GM23338 (cell line): ENCODE results near the gene PTPRJ. TPM values are rescaled to one million over a fixed set of nuclear protein-coding genes. Genes with fewer than 3 reads are reported as not detected.

Experiments used
- ATAC-seq: fragments of 200-7000 bp; cut with Tn5 transposase; 3 replicates; pipeline ENCODE4 v1.9.1; 2020
- DNase-seq: peaks from one replicate; pipeline ENCODE4 v3.0.0-alpha.2; 2015; ENCODE audit warnings: low spot score
- H2AFZ ChIP-seq: fragments of 200-600 bp; sonication (generic); 2 replicates; pipeline ENCODE4 v1.8.0; 2016; ENCODE audit warnings: antibody characterized with exemption, mild to moderate bottlenecking, moderate library complexity
- H3F3A ChIP-seq: fragments of 200-600 bp; sonication (generic); replicated peaks from 2 replicates; pipeline ENCODE4 v1.8.0; 2017; ENCODE audit warnings: antibody characterized with exemption, mixed run types, low read depth
- H3K27ac ChIP-seq: fragments of 200-600 bp; sonication (generic); 2 replicates; pipeline ENCODE4 v1.6.1; 2016; ENCODE audit warnings: low read depth
- H3K27me3 ChIP-seq: fragments of 200-600 bp; sonication (generic); 2 replicates; pipeline ENCODE4 v1.8.0; 2016; ENCODE audit warnings: mild to moderate bottlenecking, mixed run types, moderate library complexity; ENCODE audit not compliant: insufficient read depth
- H3K36me3 ChIP-seq: fragments of 200-600 bp; sonication (generic); 2 replicates; pipeline ENCODE4 v1.8.0; 2016; ENCODE audit warnings: mild to moderate bottlenecking; ENCODE audit not compliant: insufficient read depth
- H3K4me1 ChIP-seq: fragments of 200-600 bp; sonication (generic); 2 replicates; pipeline ENCODE4 v1.8.0; 2016; ENCODE audit warnings: mild to moderate bottlenecking, moderate library complexity; ENCODE audit not compliant: insufficient read depth
- H3K4me2 ChIP-seq: fragments of 200-600 bp; sonication (generic); 2 replicates; pipeline ENCODE4 v1.7.1; 2017; ENCODE audit warnings: mixed run types
- H3K4me3 ChIP-seq: fragments of 200-600 bp; sonication (generic); 2 replicates; pipeline ENCODE4 v1.6.1; 2016; ENCODE audit warnings: mixed run types
- H3K79me2 ChIP-seq: fragments of 200-600 bp; sonication (generic); replicated peaks from 2 replicates; pipeline ENCODE4 v1.8.0; 2017; ENCODE audit warnings: mild to moderate bottlenecking; ENCODE audit not compliant: insufficient read depth
- H3K9me2 ChIP-seq: fragments of 200-600 bp; sonication (generic); 2 replicates; pipeline ENCODE4 v1.8.0; 2017; ENCODE audit not compliant: insufficient read depth
- H4K20me1 ChIP-seq: fragments of 200-600 bp; sonication (generic); replicated peaks from 2 replicates; pipeline ENCODE4 v1.8.0; 2017; ENCODE audit warnings: mild to moderate bottlenecking; ENCODE audit not compliant: insufficient read depth
- H3K27ac Mint-ChIP-seq: 2 replicates; pipeline ENCODE4 v1.8.0; 2020; ENCODE audit warnings: inconsistent platforms, mild to moderate bottlenecking, moderate library complexity, mixed read lengths
- H3K27me3 Mint-ChIP-seq: 3 replicates; pipeline ENCODE4 v1.8.0; 2022; ENCODE audit warnings: low read depth, mild to moderate bottlenecking, moderate library complexity, mixed read lengths, inconsistent platforms; ENCODE audit not compliant: insufficient read depth, poor library complexity
- H3K36me3 Mint-ChIP-seq: 3 replicates; pipeline ENCODE4 v1.8.0; 2021; ENCODE audit warnings: low read depth, mild to moderate bottlenecking, inconsistent platforms, moderate library complexity, mixed read lengths
- H3K4me1 Mint-ChIP-seq: 3 replicates; pipeline ENCODE4 v1.8.0; 2020; ENCODE audit warnings: mild to moderate bottlenecking, inconsistent platforms, mixed read lengths
- H3K4me3 Mint-ChIP-seq: 3 replicates; pipeline ENCODE4 v1.8.0; 2021; ENCODE audit warnings: moderate library complexity, mild to moderate bottlenecking, inconsistent platforms, mixed read lengths
- H3K9me3 Mint-ChIP-seq: 3 replicates; pipeline ENCODE4 v1.8.0; 2020; ENCODE audit warnings: moderate library complexity, mild to moderate bottlenecking, inconsistent platforms, mixed read lengths
- ZNF331 ChIP-seq: fragments of 250-450 bp; sonication (Bioruptor Pico); IDR thresholded peaks from 2 replicates; pipeline ENCODE4 v1.5.0; 2020; ENCODE audit warnings: low read depth, mild to moderate bottlenecking, moderate library complexity
- polyA plus RNA-seq: library from polyadenylated mRNA; unstranded; fragments of >200 nt; fragmentation: Nextera tagmentation; extraction: Ambion mirVana; gene quantifications from 2 replicates; pipeline ENCODE4 v1.2.1, GENCODE V29; 2016
- total RNA-seq: library from RNA; depleted of rRNA; stranded (reverse); fragments of >200 nt; shearing (Covaris generic); gene quantifications from 2 replicates; pipeline ENCODE4 v1.2.3, GENCODE V29; 2014
- TF ChIP-seq, protein P1 (sequence below): fragments of 250-450 bp; sonication (Bioruptor Pico); IDR thresholded peaks from 2 replicates; pipeline ENCODE4 v1.5.0; 2020; ENCODE audit warnings: mild to moderate bottlenecking, moderate library complexity
- TF ChIP-seq, protein P2 (sequence below): IDR thresholded peaks from one replicate; pipeline ENCODE4 v1.6.1; 2018; ENCODE audit warnings: antibody characterized with exemption; ENCODE audit not compliant: unreplicated experiment
- TF ChIP-seq, protein P3 (sequence below): IDR thresholded peaks from 2 replicates; pipeline ENCODE4 v1.6.1; 2016; ENCODE audit warnings: antibody characterized with exemption

The PTPRJ gene
- total and polyA plus RNA-seq, 2 experiments from 2014 or later: 4.2 to 16.0 TPM

DNA sequence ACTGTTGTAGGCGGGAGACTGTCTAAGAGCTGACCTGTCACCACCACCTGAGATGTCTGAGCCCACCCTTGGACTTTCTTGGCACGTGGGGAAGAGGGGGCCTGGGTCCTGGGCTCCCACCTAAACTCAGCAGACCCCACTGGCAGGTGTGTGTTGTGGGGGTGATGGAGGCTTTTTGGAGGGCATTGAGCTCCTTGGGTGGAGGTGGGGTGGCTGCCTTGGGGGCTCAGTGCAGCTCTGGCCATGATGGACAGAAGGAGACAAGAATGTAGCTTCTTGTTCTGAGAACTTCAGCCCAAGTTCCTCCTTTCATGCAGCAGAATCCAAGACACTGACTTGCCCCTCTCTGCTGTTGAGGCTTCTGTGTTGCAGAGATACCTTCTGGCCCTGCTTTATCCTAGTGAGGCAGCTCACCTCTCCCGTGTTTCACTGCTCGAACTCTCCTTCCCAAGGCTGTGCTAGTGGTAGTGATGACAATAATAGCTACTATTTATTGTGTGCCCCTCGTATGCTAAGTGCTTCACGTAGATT lies 119.6 kb downstream of the PTPRJ start (continued):
- TF ChIP-seq, protein P1, sequence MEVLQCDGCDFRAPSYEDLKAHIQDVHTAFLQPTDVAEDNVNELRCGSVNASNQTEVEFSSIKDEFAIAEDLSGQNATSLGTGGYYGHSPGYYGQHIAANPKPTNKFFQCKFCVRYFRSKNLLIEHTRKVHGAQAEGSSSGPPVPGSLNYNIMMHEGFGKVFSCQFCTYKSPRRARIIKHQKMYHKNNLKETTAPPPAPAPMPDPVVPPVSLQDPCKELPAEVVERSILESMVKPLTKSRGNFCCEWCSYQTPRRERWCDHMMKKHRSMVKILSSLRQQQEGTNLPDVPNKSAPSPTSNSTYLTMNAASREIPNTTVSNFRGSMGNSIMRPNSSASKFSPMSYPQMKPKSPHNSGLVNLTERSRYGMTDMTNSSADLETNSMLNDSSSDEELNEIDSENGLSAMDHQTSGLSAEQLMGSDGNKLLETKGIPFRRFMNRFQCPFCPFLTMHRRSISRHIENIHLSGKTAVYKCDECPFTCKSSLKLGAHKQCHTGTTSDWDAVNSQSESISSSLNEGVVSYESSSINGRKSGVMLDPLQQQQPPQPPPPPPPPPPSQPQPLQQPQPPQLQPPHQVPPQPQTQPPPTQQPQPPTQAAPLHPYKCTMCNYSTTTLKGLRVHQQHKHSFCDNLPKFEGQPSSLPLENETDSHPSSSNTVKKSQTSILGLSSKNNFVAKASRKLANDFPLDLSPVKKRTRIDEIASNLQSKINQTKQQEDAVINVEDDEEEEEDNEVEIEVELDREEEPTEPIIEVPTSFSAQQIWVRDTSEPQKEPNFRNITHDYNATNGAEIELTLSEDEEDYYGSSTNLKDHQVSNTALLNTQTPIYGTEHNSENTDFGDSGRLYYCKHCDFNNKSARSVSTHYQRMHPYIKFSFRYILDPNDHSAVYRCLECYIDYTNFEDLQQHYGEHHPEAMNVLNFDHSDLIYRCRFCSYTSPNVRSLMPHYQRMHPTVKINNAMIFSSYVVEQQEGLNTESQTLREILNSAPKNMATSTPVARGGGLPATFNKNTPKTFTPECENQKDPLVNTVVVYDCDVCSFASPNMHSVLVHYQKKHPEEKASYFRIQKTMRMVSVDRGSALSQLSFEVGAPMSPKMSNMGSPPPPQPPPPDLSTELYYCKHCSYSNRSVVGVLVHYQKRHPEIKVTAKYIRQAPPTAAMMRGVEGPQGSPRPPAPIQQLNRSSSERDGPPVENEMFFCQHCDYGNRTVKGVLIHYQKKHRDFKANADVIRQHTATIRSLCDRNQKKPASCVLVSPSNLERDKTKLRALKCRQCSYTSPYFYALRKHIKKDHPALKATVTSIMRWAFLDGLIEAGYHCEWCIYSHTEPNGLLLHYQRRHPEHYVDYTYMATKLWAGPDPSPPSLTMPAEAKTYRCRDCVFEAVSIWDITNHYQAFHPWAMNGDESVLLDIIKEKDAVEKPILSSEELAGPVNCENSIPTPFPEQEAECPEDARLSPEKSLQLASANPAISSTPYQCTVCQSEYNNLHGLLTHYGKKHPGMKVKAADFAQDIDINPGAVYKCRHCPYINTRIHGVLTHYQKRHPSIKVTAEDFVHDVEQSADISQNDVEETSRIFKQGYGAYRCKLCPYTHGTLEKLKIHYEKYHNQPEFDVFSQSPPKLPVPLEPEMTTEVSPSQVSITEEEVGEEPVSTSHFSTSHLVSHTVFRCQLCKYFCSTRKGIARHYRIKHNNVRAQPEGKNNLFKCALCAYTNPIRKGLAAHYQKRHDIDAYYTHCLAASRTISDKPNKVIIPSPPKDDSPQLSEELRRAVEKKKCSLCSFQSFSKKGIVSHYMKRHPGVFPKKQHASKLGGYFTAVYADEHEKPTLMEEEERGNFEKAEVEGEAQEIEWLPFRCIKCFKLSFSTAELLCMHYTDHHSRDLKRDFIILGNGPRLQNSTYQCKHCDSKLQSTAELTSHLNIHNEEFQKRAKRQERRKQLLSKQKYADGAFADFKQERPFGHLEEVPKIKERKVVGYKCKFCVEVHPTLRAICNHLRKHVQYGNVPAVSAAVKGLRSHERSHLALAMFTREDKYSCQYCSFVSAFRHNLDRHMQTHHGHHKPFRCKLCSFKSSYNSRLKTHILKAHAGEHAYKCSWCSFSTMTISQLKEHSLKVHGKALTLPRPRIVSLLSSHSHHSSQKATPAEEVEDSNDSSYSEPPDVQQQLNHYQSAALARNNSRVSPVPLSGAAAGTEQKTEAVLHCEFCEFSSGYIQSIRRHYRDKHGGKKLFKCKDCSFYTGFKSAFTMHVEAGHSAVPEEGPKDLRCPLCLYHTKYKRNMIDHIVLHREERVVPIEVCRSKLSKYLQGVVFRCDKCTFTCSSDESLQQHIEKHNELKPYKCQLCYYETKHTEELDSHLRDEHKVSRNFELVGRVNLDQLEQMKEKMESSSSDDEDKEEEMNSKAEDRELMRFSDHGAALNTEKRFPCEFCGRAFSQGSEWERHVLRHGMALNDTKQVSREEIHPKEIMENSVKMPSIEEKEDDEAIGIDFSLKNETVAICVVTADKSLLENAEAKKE (CRISPR knock-in tag): no peak

DNA sequence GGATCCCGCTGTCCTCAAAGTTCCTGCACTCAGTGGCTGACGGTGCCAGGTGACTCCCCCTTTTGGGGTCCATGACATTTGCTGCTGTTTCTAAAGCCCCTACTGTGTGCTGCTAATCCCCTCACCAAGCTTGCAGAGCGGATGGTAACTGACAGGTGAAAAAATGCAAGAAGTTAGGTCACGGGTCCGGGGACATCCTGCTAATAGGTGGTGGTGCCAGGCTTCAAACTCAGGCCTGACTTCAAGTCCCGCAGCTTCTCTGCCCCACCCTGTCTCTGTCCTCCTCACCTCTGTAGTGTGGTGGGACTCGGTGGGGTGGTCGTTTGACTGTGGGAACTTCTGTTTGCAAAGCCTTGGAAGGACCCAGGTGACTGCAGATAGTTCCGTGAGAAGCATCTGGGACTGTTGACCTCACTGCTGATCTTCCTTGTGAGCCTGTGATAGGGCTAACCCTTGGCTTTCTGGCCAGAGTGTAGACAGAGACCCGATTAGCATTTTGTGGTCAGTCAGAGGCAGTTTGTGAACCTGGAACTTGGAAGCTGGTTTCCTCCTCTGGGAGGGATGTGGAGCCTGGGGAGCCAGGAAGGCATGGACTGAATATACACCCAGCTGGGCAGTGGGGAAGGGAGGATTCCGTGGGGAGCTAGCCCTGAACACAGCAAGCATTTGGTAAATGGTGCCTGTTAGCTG lies 120.8 kb downstream of the PTPRJ start:
- H3K79me2 ChIP-seq: peaks cover 5% of the 10 kb centered on the region; the same call in 1 of the 2 replicates
- no peaks in the 10 kb centered on the region for H3K27me3 ChIP-seq
- H3F3A ChIP-seq: no peaks in the 10 kb centered on the region
- peaks cover 7% of the 10 kb centered on the region for H3K27me3 Mint-ChIP-seq
- H3K4me1 ChIP-seq: peaks cover 28% of the 10 kb centered on the region
- H3K4me3 Mint-ChIP-seq: no peak overlapping the region
- no peak overlapping the region for H3K27ac ChIP-seq
- H2AFZ ChIP-seq: no peak overlapping the region
- H3K36me3 Mint-ChIP-seq: no peaks in the 10 kb centered on the region
- H3K27ac Mint-ChIP-seq: peak overlapping the region; percentile 36; the same call in 1 of the 2 replicates
- H4K20me1 ChIP-seq: no peaks in the 10 kb centered on the region
- H3K9me3 Mint-ChIP-seq: no peaks in the 10 kb centered on the region
- ATAC-seq (no peak), DNase-seq (no peak)
- no peaks in the 10 kb centered on the region for H3K9me2 ChIP-seq
- no peak overlapping the region for H3K4me2 ChIP-seq
- H3K4me3 ChIP-seq: no peak overlapping the region
- peaks cover 43% of the 10 kb centered on the region for H3K4me1 Mint-ChIP-seq
- no peaks in the 10 kb centered on the region for H3K36me3 ChIP-seq
- TF ChIP-seq, protein P2, sequence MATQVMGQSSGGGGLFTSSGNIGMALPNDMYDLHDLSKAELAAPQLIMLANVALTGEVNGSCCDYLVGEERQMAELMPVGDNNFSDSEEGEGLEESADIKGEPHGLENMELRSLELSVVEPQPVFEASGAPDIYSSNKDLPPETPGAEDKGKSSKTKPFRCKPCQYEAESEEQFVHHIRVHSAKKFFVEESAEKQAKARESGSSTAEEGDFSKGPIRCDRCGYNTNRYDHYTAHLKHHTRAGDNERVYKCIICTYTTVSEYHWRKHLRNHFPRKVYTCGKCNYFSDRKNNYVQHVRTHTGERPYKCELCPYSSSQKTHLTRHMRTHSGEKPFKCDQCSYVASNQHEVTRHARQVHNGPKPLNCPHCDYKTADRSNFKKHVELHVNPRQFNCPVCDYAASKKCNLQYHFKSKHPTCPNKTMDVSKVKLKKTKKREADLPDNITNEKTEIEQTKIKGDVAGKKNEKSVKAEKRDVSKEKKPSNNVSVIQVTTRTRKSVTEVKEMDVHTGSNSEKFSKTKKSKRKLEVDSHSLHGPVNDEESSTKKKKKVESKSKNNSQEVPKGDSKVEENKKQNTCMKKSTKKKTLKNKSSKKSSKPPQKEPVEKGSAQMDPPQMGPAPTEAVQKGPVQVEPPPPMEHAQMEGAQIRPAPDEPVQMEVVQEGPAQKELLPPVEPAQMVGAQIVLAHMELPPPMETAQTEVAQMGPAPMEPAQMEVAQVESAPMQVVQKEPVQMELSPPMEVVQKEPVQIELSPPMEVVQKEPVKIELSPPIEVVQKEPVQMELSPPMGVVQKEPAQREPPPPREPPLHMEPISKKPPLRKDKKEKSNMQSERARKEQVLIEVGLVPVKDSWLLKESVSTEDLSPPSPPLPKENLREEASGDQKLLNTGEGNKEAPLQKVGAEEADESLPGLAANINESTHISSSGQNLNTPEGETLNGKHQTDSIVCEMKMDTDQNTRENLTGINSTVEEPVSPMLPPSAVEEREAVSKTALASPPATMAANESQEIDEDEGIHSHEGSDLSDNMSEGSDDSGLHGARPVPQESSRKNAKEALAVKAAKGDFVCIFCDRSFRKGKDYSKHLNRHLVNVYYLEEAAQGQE: no peak
- TF ChIP-seq ZNF331 (CRISPR knock-in tag): no peak
- TF ChIP-seq, protein P3, sequence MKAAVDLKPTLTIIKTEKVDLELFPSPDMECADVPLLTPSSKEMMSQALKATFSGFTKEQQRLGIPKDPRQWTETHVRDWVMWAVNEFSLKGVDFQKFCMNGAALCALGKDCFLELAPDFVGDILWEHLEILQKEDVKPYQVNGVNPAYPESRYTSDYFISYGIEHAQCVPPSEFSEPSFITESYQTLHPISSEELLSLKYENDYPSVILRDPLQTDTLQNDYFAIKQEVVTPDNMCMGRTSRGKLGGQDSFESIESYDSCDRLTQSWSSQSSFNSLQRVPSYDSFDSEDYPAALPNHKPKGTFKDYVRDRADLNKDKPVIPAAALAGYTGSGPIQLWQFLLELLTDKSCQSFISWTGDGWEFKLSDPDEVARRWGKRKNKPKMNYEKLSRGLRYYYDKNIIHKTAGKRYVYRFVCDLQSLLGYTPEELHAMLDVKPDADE: no peak
